GM19372 (cell line): ENCODE measurements around the gene STPG1.

Experiments
- ATAC-seq: cut with Tn5 transposase; IDR thresholded peaks from one replicate; pipeline ENCODE4 v1.9.1; 2021; ENCODE audit warnings: mild to moderate bottlenecking, low read depth, moderate library complexity; ENCODE audit not compliant: unreplicated experiment

Gene STPG1

DNA sequence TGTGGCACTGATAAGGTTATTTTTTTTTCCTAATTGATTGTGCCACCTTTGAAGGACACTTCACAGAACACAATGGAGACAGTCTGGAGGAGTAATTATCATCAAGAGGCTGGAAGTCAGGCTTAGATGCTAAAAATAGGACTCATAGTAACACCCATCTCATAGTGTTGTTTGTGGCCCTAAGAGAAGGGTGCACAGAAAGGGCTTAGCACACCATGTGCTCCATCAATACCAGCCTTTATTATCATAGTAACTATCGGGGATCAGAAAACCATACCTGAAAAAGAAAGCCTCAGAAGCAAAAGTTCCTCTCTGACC is 13.9 kb upstream of the STPG1 start:
- no peak for ATAC-seq

DNA sequence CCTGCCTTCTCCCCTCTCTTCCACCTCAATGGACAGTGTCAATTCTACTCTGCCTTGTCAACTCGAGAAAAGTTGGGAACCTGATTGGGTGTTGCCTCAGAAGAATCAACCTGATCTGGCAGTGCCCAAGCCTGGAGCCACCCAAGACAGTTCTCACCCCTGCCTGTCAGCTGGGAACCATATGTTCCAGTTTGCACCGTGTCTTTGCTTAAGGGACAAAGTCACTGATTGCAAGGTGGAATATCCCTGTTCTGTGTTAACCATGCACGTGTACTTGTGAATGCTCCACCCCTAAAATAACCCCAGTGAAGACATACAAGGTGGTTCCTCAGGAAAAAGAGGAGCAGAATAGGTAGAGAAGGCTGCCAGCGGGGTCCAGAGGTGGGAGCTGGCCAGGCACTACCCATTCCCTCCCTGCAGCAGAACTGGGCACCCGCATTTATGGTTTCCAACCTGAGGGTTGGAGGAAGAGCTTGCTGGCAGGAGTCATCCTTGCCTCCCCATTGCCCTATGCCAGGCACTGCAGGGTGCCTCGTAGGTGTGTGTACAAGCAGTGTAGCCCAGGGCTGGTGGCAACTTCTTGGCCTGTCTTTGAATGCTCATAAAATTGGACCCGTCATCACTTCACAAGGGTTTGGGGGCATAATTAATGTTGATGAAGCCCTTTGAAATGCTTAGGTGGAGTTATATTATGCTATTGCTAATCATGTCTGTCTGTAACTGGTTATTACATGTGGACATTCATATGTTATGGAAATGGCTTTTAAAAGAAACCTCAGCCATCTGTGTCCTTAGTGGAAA is 13.4 kb upstream of the STPG1 start:
- no peak for ATAC-seq

DNA sequence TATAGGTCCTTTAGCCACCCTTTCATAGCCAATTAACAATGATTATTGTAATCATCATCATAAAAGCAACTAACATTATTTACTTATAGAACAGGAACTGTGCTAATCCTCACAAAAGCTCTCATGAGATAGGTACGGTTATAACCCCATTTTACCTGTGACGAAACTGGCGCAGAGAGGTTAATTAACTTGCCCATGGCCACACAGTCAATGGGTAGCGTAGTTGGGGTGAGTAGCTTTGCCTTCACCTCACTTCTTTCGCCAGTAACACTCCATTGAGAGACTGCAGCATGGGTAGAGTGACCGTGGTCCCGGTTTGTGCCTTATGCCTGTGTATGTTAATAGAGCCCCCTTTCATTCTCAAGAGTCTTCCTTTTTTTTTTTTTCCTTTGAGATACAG is 12.3 kb upstream of the STPG1 start:
- no peak for ATAC-seq

DNA sequence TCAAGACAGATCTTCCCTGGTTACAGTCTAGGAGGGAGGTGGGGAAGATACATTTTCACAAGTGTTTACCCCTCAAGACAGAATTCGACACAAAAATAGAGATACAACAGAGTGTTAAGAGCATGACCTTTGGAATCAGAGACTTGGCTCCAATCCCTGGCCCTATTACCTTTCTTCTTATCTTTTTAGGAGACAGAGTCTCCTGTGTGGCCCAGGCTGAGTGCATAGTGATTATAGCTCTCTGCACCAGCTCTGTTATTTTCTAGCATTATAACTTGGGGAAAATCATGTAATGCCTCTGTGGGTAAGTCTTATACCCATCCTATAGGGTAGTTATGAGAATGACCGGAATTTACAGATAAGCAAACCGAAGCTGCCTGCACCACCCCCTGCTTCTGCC is 11.9 kb upstream of the STPG1 start:
- ATAC-seq, result no peak

DNA sequence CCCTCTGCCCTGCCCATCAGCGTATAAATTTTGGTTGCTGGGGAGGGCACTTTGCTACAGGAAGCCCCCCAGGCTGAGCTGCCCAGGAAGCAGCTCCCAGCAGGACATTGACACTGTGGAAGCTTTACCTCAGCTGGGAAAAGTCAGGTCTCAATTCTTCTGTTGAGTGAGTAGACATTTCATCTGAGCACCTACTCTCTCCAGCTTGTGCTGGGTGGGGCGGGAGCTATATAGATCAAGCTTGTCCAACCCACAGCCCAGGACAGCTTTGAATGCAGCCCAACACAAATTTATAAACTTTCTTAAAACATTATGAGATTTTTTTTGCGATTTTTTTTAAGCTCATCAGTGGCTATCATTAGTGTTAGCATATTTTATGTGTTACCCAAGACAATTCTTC is 11.4 kb upstream of the STPG1 start:
- no peak for ATAC-seq

DNA sequence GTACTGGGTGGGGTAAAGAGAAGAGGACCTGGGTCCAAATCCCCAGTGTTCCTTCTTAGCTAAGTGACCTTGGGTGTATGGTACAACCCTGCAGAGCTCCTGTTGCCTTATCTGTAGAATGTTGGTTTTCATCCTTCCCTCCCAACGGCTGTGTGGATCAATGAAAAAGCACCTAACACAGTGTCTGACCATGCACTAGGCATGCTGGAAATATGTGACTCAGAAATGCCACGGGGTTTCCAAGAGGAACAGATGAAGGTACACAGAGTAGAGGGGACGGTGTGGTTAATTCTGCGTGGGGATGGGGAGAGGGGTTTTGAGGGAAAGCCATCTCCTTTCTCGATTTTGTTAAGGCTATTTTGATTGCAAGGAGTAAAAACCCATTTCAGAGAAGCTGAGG is 10.6 kb upstream of the STPG1 start:
- no peak for ATAC-seq

DNA sequence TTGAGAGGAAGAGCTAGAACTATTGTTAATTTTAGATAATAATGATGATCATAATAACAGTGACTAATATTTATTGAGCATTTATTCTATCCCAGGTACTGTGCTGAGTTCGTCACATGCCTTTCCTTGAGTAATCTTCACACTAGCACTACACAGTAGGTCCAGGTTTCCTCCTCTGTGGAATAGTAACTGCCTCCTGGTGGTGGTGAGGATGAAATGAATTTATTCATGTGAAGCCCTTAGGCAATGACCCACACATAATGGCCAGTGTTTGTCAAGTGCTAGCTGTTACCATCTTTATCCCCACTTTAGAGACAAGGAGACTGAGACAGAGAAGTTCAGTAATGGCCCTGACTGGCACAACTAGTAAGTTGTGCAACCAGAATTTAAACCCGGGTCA is 7.9 kb upstream of the STPG1 start:
- no peak for ATAC-seq

DNA sequence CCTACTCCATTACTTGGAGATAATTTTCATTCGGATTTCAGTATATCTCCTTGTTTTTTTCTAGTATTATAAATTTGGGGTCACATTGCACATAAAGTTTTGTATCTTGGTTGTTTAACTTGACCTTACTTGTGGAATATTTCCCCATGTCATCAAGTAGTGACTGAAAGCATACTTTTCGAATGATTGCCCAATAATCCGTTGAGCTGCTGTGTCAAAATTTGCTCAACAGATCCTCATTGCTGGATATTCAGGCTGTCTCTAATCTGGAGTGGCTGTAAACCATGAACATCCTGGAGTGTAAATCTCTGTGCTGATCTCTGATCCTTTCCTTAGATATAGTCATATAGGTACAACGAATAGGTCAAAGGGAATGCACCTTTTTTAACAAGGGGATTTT is 7.0 kb upstream of the STPG1 start:
- ATAC-seq, result no peak

DNA sequence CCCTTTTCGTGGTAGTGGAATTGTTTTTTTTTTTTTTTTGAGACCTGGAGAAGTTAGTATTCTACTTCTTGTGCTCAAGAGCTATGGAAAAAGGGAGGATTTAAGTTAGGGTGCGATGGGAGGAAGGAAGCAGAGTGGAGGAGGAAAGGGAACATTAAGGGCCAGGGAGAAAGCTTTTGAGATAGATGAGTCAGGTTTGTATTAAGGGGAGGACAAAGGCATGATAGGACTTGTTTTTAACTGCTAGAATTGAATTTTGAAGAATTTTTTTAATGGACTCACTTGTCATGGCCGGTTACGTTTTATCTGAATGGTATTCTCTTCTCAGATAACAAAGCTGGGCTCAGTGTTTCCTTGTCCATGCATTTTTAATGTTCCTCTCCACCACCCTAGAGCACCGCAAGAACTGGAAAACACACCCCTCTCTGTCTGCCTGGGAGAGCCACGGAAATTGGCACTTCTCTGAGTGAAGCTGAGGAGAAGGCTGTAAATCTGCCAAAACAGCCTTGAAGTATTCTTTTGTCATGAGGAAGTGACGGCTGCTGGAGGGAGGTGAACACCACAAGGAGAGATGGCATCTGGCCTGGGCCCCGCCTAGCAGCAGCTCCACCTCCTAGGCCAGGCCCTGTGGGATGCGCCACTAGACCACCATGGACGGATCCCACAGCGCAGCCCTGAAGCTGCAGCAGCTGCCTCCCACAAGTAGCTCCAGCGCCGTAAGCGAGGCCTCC is 5.5 kb upstream of the STPG1 start:
- no peak for ATAC-seq

DNA sequence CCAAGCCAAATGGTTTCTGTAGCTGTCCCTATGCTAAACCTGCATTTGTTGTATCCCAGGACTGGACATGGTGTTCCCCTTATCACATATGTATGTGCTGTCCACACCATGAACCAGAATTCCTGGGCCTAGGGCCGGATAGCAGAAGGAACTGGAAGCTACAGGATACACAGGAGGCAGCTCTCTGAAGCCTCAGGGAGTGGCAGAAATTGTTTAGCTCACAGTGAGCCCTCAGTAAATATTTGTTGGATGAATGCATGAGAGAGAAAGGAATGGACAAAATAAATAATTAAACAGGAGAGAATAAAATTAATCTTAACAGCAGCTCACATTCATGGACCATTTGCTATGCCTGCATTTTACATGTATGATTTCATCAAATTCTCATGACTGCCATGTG is 4.1 kb upstream of the STPG1 start:
- no peak for ATAC-seq

DNA sequence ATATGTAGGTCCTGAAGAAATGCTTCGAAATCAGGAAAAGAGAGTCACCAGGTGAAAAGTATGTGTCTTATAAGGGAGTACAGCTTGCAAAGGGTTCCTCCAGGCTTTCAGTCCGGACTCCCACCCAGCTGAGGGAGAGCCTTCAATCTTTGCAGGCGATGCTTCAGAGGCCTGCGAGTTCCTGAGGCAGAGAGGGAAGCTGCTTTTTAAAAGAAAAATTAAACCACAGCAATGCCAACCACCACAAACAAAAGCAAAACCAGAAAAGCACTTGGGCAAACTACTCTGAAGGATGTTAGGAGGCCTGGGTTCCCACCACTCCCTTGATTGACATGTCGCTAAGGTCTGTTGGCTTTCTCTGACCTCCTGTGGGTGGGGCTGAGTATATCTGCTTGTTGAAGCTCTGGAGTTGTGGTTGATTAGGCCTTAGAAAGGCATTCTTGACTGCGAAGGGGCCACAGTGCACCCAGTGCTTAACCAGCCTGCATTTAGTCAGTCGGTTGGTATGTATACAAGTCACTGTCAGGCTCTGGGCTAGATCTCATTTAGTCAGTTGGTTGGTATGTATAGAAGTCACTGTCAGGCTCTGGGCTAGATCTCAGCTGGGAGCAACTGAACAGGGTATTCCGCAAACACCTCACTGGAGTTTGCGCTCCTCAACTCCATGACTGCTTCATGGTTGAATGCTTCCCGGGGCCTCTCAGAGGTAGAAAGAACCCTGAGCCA is 3.2 kb upstream of the STPG1 start:
- ATAC-seq, result no peak

DNA sequence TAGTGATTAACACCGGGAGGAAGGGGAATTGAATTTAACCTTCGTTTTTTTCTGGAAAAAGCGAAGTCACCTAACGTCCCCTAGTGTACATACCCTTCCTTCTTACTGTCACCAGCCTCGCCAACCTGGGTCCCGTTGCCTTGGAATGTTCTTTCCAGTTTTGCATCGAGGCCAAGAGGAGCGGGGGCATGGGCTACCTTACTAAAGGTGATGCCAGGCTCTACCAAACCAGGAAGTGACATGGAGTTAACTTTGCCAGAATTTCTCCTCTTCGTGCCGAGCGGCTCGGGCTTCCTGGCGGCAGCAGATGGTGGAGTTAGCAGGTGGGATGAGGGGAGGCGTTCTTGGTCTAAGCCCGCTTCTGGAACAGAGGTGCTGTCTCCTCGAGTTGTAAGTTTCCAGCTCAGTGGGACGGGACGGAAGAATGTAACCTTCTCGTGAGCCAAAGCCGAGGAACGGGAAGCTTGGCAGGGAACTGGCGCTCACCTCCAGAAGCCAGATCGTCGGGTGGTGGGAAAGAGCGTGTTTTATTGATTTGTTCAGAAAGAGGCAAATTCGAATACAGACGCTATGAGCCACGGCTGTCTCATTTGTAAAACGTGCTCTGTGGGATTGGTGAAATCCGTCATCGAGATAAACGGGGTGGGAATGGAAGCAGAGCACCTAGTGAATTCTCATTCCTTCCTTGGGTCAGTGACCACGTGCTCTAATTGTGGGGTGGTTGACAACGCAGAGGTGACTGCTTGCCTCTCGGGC is 2.5 kb upstream of the STPG1 start:
- ATAC-seq, result no peak

DNA sequence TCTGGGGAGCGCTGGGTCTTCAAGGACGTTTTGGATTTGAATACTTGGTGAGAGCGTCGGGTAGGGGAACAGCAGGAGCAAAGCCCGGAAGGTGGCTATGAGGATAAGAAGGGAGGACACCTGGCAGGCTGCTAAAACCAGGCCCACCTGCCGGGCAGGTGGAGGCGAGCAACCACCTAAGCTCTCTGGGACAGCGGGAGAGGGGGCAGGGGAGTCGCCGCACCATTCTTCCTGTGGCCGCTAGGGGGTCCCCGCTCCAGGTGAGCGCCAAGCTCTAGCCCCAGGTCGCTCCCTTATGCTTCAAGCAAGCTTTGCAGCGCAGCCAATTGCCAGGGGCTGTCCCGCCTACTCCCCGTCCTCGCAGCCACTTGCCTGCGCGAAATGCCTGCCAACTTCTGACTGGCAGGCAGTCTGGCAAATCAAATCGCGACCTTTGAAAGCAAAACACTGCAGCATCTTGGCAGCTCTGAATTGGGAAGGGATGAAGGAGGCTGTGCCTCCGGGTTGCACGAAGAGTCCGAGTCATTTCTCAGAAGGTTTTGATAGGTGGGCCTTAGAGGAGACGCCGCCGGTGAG is 1.8 kb upstream of the STPG1 start, which contains the start of gene NIPAL3:
NIPAL3 (plus strand) TSS at position 469 of the 576 bp plus-strand sequence. CDS start 3,746 bp downstream, outside the sequence.
- ATAC-seq, result peak; percentile 93

DNA sequence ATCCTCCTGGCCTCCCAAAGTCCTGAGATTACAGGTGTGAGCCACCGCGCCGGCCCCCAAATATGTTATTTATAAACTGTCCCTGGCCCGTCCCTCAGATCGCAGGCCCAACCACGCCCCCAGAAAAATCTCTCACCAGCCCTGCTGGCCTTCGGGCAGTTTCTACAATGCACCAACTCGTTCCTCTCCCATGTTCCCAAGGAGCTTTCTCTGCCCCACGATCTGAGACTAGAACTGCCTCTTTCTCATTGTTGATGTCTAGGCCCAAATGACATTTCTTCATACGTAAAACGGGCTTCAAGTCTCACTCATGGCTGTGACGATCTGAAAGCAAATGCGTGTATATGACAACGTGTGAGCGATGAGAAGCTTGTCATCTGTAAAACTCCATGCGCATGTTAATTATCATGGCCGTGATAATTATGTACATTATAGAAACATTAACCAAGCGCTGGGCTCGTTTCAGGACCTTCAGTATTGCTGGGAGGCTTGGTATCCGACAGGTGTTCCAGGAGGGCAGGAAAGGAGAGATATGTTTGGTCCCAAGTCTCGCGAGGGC is 1.3 kb upstream of the STPG1 start:
- no peak for ATAC-seq

DNA sequence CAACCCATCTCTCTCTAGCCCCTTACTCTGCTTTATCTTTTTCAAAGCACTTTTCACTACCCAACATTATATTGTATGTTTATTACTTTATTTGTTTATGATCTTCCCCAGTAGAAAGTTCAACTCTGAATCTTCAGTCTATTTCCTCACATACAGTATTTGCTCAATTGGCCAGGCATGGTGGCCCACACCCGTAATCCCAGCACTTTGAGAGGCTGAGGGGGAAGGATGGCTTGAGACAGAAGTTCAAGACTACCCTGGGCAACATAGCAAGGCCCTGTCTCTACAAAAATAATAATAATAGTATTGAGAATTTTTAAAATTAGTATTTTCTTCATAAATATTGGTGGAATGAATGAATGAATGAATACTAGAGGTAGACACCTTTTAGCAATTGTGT is 1.2 kb downstream of the STPG1 start:
- ATAC-seq, result no peak

DNA sequence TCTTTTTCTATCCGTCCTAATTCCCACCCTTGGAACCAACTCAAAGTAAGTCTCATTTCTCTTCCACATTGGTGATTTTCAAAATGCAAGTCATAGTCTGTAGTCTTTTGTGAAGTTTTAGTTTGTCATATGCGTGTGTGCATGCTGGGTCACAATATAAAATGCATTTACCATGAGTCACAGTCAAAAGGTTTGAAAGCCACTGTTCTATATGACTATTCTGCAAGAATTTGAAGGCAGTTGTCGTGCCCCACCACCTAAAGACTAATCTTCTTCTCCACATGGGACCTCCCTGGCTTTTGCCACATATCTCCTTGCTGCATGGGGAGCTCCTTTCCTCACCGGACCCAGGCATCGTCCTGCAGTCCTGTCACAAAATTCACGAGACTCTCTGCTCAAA is 1.6 kb downstream of the STPG1 start:
- no peak for ATAC-seq

DNA sequence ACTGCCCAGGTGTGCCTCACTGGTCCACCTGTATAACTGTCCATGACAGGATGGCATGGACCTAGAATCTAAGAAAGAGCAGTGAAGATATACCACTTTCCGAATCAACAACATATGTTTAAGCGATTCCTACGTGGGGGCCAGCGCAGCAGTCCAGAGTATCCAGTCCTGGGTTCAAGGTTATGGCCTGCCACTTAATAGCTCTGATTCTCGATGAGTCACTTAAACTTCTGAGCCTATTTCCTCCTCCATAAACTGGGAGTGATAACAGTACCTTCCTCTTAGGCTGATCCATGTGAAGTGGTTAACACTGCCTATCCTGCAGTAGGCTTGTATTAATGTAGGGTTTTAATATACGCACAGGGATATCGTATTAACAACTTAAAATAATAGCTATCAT is 2.8 kb downstream of the STPG1 start:
- no peak for ATAC-seq

DNA sequence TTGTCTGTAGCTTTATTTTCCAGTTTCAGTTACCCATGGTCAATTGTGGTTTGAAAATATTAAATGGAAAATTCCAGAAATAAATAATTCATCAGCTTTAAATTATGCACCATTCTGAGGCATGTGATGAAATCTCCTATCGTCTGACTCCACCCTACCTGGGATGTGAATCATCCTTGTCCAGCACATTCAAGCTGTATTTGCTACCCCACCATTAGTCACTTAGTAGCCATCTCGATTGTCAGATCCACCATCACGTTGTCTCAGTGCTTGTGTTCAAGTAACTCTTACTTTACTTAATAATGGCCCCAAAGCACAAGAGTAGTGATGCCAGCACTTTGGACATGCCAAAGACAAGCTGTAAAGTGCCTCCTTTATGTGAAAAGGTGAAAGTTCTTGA is 4.0 kb downstream of the STPG1 start:
- ATAC-seq, result no peak

DNA sequence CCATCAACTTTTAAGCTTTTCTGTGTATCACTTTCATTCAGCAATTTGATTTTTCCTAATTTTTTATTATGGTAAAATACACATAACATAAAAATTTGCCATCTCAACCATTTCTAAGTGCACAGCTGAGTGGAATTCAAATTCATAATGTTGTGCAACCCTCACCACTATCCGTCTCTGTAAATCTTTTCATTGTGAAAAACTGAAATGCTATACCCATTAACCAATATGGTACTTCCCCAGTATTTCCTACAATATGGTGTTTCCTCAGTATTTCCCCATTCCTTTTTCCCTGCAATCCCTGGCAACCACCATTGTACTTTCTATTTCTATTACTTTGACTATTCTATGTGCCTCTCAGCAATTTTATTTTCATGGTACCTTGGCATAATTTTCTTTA is 6.8 kb downstream of the STPG1 start:
- no peak for ATAC-seq

DNA sequence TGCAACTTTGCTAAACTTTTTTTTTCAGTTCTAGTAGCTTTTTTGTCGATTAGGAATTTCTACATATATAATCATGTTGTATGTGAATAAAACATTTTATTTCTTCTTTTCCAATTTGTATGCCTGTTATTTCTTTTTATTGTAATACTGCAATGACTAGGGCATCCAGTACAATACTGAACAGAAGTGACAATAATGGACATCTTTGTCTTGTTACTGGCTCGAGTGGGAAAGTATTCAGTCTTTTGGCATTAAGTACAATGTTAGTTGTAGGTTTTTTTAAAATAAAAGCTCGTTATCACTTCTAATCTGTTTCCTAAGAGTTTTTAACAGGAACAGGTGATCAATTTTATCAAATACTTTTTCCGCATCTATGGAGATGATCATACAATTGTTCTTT is 9.8 kb downstream of the STPG1 start:
- ATAC-seq, result no peak
